HFF-Myc (cell line): ENCODE data around the gene MRC2.
A peak's percentile ranks its signal among the peaks of the same experiment; 100 is the strongest.

Experiments used
- DNase-seq: peaks from one replicate; pipeline ENCODE4 v3.0.0-alpha.2; 2011; ENCODE audit warnings: low read depth; ENCODE audit errors: extremely low read depth
- H3K4me3 ChIP-seq: replicated peaks from 2 replicates; pipeline ENCODE4 v1.5.1; 2011; ENCODE audit warnings: low read depth, mild to moderate bottlenecking, control low read depth, low read length
- CTCF ChIP-seq: IDR thresholded peaks from 2 replicates; pipeline ENCODE4 v1.5.1; 2012; ENCODE audit warnings: mild to moderate bottlenecking, low read depth, low read length, control low read depth; ENCODE audit errors: missing control alignments

Gene MRC2

GRCh38 chr17:62718429-62718828, 91.0 kb downstream of the MRC2 start:
- TF ChIP-seq CTCF = no peak
- no peak for DNase-seq

GRCh38 chr17:62719586-62719985, 92.1 kb downstream of the MRC2 start:
- no peak for DNase-seq
- no peak for TF ChIP-seq CTCF
- no peak overlapping the region for H3K4me3 ChIP-seq

More at GRCh38 chr17:62718429-62718828, 91.0 kb downstream of the MRC2 start:
- H3K4me3 ChIP-seq = no peak overlapping the region

GRCh38 chr17:62720126-62720850, 92.8 kb downstream of the MRC2 start:
- TF ChIP-seq CTCF = peak; percentile 32
- no peak for DNase-seq
- no peak overlapping the region for H3K4me3 ChIP-seq

- no peak for TF ChIP-seq CTCF
- DNase-seq = no peak
- H3K4me3 ChIP-seq = no peak overlapping the region
These were observed 95.2 kb downstream of the MRC2 start for GRCh38 chr17:62722625-62723024.

GRCh38 chr17:62723842-62724241, 96.4 kb downstream of the MRC2 start:
- TF ChIP-seq CTCF = no peak
- no peak for DNase-seq
- H3K4me3 ChIP-seq = no peak overlapping the region

- TF ChIP-seq CTCF = no peak
- DNase-seq = no peak
- no peak overlapping the region for H3K4me3 ChIP-seq
These were observed 97.1 kb downstream of the MRC2 start for GRCh38 chr17:62724398-62725146.
